GM12801 (cell line): ENCODE results near the gene BABAM2.

Source experiments
- TF ChIP-seq, protein P1 (sequence below): IDR thresholded peaks from one replicate; pipeline ENCODE4 v1.5.1; 2011; ENCODE audit warnings: control low read depth; ENCODE audit not compliant: insufficient read length; ENCODE audit errors: extremely low read depth

The BABAM2 gene

DNA sequence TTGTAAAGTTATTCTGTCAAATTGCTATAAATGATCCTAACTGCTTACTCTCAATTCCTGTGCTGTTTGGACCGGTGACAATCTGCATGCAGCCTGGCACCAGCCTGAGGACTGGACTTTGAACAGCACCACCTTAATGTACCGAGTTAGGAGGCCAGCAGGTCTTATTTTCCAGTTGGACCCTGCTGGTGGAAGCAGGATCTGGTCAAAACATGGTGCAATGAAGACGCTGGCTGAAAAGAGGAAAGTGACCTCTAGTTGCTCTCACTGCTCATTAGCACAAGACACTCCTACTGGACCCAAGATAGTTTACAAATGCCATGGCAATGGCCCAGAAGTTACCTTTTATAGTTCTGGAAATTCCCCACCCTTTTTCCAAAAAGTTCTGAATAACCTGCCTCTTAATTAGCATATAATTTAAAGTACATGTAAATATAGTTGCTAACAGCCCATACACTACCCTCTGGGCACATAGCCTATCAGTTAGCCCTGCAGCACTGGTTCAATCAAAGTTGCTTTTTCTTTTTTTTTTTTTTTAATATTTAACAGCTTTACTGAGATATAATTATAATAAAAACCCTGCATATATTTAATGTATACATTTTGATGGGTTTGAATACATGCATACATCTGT lies 36.2 kb upstream of the BABAM2 start:
- TF ChIP-seq, protein P1, sequence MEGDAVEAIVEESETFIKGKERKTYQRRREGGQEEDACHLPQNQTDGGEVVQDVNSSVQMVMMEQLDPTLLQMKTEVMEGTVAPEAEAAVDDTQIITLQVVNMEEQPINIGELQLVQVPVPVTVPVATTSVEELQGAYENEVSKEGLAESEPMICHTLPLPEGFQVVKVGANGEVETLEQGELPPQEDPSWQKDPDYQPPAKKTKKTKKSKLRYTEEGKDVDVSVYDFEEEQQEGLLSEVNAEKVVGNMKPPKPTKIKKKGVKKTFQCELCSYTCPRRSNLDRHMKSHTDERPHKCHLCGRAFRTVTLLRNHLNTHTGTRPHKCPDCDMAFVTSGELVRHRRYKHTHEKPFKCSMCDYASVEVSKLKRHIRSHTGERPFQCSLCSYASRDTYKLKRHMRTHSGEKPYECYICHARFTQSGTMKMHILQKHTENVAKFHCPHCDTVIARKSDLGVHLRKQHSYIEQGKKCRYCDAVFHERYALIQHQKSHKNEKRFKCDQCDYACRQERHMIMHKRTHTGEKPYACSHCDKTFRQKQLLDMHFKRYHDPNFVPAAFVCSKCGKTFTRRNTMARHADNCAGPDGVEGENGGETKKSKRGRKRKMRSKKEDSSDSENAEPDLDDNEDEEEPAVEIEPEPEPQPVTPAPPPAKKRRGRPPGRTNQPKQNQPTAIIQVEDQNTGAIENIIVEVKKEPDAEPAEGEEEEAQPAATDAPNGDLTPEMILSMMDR, result no peak

DNA sequence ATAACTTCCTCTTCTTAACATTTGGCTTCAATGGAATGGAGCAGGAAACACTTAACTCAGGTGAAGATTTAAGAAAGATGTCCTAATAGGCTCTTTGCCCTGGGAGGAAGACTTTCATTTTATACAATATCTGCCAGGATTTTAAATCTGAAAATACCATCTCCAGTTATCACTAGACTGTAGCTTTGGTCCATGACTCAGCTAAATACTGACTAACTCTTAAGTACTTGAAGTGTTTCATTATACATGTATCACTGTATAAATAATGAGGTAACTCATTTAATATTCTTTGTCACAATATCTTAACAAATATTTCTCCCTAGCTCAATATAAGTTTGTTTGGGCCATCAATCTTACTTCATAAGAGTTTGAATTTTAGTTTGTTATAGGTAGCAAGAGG lies 35.1 kb upstream of the BABAM2 start:
- TF ChIP-seq, protein P1, result no peak

DNA sequence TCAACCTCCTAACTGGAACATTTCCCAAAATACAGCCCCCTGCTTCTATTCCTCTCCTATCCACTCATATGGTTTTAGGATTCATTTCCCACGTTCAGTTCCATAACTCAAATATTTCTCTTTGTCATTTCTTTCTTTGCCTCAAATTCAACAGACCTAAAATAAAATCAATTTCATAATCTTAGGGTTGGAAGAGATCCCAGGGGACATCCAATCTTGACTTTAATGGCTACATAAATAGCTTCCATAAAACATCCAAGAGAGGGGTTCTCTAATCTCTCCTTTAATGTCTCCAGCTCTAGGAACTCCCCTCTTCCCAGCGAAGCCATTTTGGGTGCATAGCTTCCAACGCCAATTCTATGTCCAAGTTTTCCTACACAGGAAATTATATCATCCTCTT lies 34.1 kb upstream of the BABAM2 start:
- TF ChIP-seq, protein P1, result no peak

DNA sequence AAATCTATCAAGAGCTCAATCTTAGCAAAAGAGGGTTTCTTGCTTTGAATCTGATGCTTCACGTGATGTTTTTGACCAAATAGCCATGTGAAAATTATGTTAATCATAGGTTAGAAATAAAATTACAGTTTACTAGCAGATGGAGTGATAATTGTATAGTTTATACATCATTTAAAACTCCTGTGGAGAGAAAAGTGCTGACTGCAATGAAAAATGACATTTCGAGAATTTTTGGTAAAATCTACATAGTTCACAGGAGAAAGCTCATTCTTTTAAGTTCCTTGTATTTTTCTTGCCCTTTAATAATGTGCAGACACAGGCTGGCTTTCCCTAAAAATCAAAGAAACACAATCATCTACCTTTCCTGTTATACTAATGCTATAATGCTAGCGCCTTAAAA lies 33.6 kb upstream of the BABAM2 start:
- TF ChIP-seq, protein P1, result no peak

GRCh38 chr2:27857417-27858172 lies 32.9 kb upstream of the BABAM2 start:
- TF ChIP-seq, protein P1, result no peak

- TF ChIP-seq, protein P1, result no peak
Measured at GRCh38 chr2:27860111-27860510, 30.4 kb upstream of the BABAM2 start.

- TF ChIP-seq, protein P1, result no peak
Measured at GRCh38 chr2:27863146-27863545, 27.4 kb upstream of the BABAM2 start.
